HEK293T (cell line): ENCODE data around the gene PCDHA1.

Experiments used
- BHLHE40 ChIP-seq: fragments of 450-650 bp; IDR thresholded peaks from 2 replicates; pipeline ENCODE4 v1.6.1; 2016; ENCODE audit warnings: mild to moderate bottlenecking, moderate library complexity, borderline replicate concordance
- CTBP1 ChIP-seq: fragments of 450-650 bp; IDR thresholded peaks from 2 replicates; pipeline ENCODE4 v1.6.1; 2016; ENCODE audit warnings: borderline replicate concordance
- ELF4 ChIP-seq: fragments of 450-650 bp; IDR thresholded peaks from 2 replicates; pipeline ENCODE4 v1.6.1; 2017; ENCODE audit warnings: antibody characterized with exemption
- FOXA1 ChIP-seq: fragments of 450-650 bp; IDR thresholded peaks from 2 replicates; pipeline ENCODE4 v1.6.1; 2016; ENCODE audit warnings: mild to moderate bottlenecking
- FOXK2 ChIP-seq: fragments of 450-650 bp; IDR thresholded peaks from 2 replicates; pipeline ENCODE4 v1.6.1; 2016; ENCODE audit warnings: mild to moderate bottlenecking
- FOXM1 ChIP-seq: fragments of 450-650 bp; IDR thresholded peaks from 2 replicates; pipeline ENCODE4 v1.6.1; 2017; ENCODE audit warnings: mild to moderate bottlenecking, borderline replicate concordance
- HDGF ChIP-seq: fragments of 450-650 bp; IDR thresholded peaks from 2 replicates; pipeline ENCODE4 v1.6.1; 2017; ENCODE audit warnings: antibody characterized with exemption, borderline replicate concordance
- L3MBTL2 ChIP-seq: fragments of 450-650 bp; conservative IDR thresholded peaks from 2 replicates; pipeline ENCODE4 v1.6.1; 2016; ENCODE audit warnings: mild to moderate bottlenecking
- LEF1 ChIP-seq: fragments of 450-650 bp; IDR thresholded peaks from 2 replicates; pipeline ENCODE4 v1.6.1; 2017; ENCODE audit warnings: mild to moderate bottlenecking, borderline replicate concordance
- SP1 ChIP-seq: fragments of 450-650 bp; IDR thresholded peaks from 2 replicates; pipeline ENCODE4 v1.6.1; 2017
- SUZ12 ChIP-seq: fragments of 450-650 bp; IDR thresholded peaks from 2 replicates; pipeline ENCODE4 v1.6.1; 2016; ENCODE audit warnings: mild to moderate bottlenecking
- TARDBP ChIP-seq: fragments of 450-650 bp; IDR thresholded peaks from 2 replicates; pipeline ENCODE4 v1.6.1; 2016
- ZNF384 ChIP-seq: fragments of 450-650 bp; IDR thresholded peaks from 2 replicates; pipeline ENCODE4 v1.6.1; 2016
- TF ChIP-seq, protein P1 (sequence below): fragments of 450-650 bp; IDR thresholded peaks from 2 replicates; pipeline ENCODE4 v1.6.1; 2016

- TF ChIP-seq CTBP1 (no peak), FOXM1 (no peak), FOXK2 (no peak), BHLHE40 (no peak), FOXA1 (no peak), HDGF (no peak), TARDBP (no peak), SP1 (no peak), SUZ12 (no peak), ZNF384 (no peak), L3MBTL2 (no peak), ELF4 (no peak), LEF1 (no peak)
- TF ChIP-seq, protein P1, sequence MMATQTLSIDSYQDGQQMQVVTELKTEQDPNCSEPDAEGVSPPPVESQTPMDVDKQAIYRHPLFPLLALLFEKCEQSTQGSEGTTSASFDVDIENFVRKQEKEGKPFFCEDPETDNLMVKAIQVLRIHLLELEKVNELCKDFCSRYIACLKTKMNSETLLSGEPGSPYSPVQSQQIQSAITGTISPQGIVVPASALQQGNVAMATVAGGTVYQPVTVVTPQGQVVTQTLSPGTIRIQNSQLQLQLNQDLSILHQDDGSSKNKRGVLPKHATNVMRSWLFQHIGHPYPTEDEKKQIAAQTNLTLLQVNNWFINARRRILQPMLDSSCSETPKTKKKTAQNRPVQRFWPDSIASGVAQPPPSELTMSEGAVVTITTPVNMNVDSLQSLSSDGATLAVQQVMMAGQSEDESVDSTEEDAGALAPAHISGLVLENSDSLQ = no peak
Observed at GRCh38 chr5:140977003-140977402, 191.1 kb downstream of the PCDHA1 start.
